AG04450 (cell line): ENCODE data around the gene CALR. TPM values are rescaled to one million over a fixed set of nuclear protein-coding genes. Genes with fewer than 3 reads are reported as not detected.
A peak's percentile ranks its signal among the peaks of the same experiment; 100 is the strongest.
"Not testable (repeated sequence)": the region's sequence is repeated elsewhere in the genome, so short reads cannot be mapped to it uniquely, and the experiment has no call there.

Source experiments
- CTCF ChIA-PET: fragments of 300-600, 350-600 bp; formaldehyde crosslinking; extraction: SDS; loops from one replicate; lab custom pipeline; 2022; ENCODE audit warnings: antibody characterized with exemption, inconsistent platforms; lab: Charles Lee
- POLR2A ChIA-PET: fragments of 350-600 bp; formaldehyde crosslinking; extraction: SDS; loops from one replicate; lab custom pipeline; 2021; ENCODE audit warnings: antibody characterized with exemption, inconsistent platforms; lab: Yijun Ruan, JAX
- DNase-seq: peaks from one replicate; pipeline ENCODE4 v3.0.0-alpha.2; 2011; ENCODE audit warnings: low read depth, low spot score
- H3K27ac ChIP-seq: one replicate; pipeline ENCODE4 v1.5.1; 2012; ENCODE audit warnings: low read depth, low read length, control low read depth
- H3K27me3 ChIP-seq: one replicate; pipeline ENCODE4 v1.6.0; 2012; ENCODE audit warnings: low read length; ENCODE audit not compliant: control insufficient read depth, insufficient read depth
- H3K4me3 ChIP-seq: 2 replicates; pipeline ENCODE4 v1.5.1; 2011; ENCODE audit warnings: mild to moderate bottlenecking, low read depth, low read length, control low read depth
- H3K9me3 ChIP-seq: 2 replicates; pipeline ENCODE4 v1.5.1; 2012; ENCODE audit warnings: low read length; ENCODE audit not compliant: control insufficient read depth, insufficient read depth
- CTCF ChIP-seq: IDR thresholded peaks from 2 replicates; pipeline ENCODE4 v1.5.1; 2011; ENCODE audit warnings: low read depth, low read length, control low read depth, inconsistent platforms
- polyA minus RNA-seq: library from RNA; depleted of rRNA, polyadenylated mRNA; stranded (reverse); fragments of >200 nt; gene quantifications from 2 replicates; pipeline ENCODE4 v1.2.3, GENCODE V29; 2011; rRNA and poly(A)+ RNA removed
- polyA plus RNA-seq: library from polyadenylated mRNA; depleted of rRNA; stranded (reverse); fragments of >200 nt; gene quantifications from 2 replicates; pipeline ENCODE4 v1.2.3, GENCODE V29; 2011; rRNA removed

CALR gene
- polyA plus RNA-seq: 1,597 and 1,650 TPM in 2 replicates
- polyA minus RNA-seq: 1,727 and 1,897 TPM in 2 replicates

- H3K9me3 ChIP-seq: no peaks in the 10 kb centered on the region; the same call in 1 of the 2 replicates
- ChIA-PET POLR2A (interaction anchor here (0.6 to 1.4 kb wide), 6 partner anchors 8 to 85 kb away, joined by 3 to 9 read pairs (median 3); partner anchors contain the start of genes RAD23A and SYCE2), CTCF (interaction anchor here (0.8 to 1.1 kb wide), 2 partner anchors 27 to 91 kb away, joined by 3 read pairs; no protein-coding TSS in a partner anchor)
- H3K4me3 ChIP-seq: peak within 1 kb of the TSS; percentile 99
- TF ChIP-seq CTCF: no peak
- peak within 1 kb of the TSS; percentile 61 for H3K27ac ChIP-seq
- no peaks in the 10 kb centered on the region for H3K27me3 ChIP-seq
- peak; percentile 99 for DNase-seq
Observed at GRCh38 chr19:12937927-12938778, at the start of gene CALR. CALR (plus strand) TSS chr19:12938609; CDS start chr19:12938680, 71 bp downstream.

GRCh38 chr19:12890299-12890786 is 48.1 kb upstream of the CALR start:
- H3K9me3 ChIP-seq, H3K27ac ChIP-seq, DNase-seq: not testable (repeated sequence)
- POLR2A ChIA-PET: interaction anchor here (0.9 to 1.5 kb wide), 8 partner anchors 8 to 99 kb away, joined by 3 to 7 read pairs (median 4); partner anchors contain the start of genes DNASE2, FARSA and JUNB
- CTCF ChIA-PET: interaction anchor here (0.7 to 1.5 kb wide), 3 partner anchors 9 to 124 kb away, joined by 4 to 8 read pairs (median 8); partner anchors contain the start of gene DNASE2
- peaks cover 15% of the 10 kb centered on the region for H3K27me3 ChIP-seq
- peak overlapping the region; percentile 32; the same call in 1 of the 2 replicates for H3K4me3 ChIP-seq

GRCh38 chr19:12890787-12891552 is 47.4 kb upstream of the CALR start, which contains the start of gene GCDH:
GCDH (plus strand) TSS chr19:12891160; CDS start chr19:12891305, 145 bp downstream.
- TF ChIP-seq CTCF: no peak
- Histone ChIP-seq H3K27me3 (peaks cover 11% of the 10 kb centered on the region), H3K4me3 (peak within 1 kb of the TSS; percentile 91), H3K9me3 (no peaks in the 10 kb centered on the region; the same call in 1 of the 2 replicates), H3K27ac (peak within 1 kb of the TSS; percentile 21)
- CTCF ChIA-PET: interaction anchor here (0.5 to 1.5 kb wide), 5 partner anchors 10 to 125 kb away, joined by 3 to 8 read pairs (median 4); partner anchors contain the start of gene DNASE2
- POLR2A ChIA-PET: interaction anchor here (0.5 to 1.5 kb wide), 9 partner anchors 8 to 128 kb away, joined by 3 to 8 read pairs (median 4); partner anchors contain the start of genes DNASE2, FARSA and JUNB
- peak; percentile 94 for DNase-seq

GRCh38 chr19:12891553-12892021 is 46.8 kb upstream of the CALR start:
- ChIA-PET CTCF (interaction anchor here (1.5 kb wide), 1 partner anchor 126 kb away, joined by 8 read pairs; no protein-coding TSS in a partner anchor), POLR2A (interaction anchor here (0.6 to 1.5 kb wide), 6 partner anchors 8 to 100 kb away, joined by 4 to 8 read pairs (median 4); partner anchors contain the start of genes DNASE2 and JUNB)
- peak overlapping the region; percentile 21 for H3K27ac ChIP-seq

More at GRCh38 chr19:12891553-12892021, 46.8 kb upstream of the CALR start:
- TF ChIP-seq CTCF: no peak
- DNase-seq: no peak
- H3K4me3 ChIP-seq: peak overlapping the region; percentile 91
- no peaks in the 10 kb centered on the region; the same call in 1 of the 2 replicates for H3K9me3 ChIP-seq
- H3K27me3 ChIP-seq: peaks cover 5% of the 10 kb centered on the region
